ENCODE measurements around the gene GZMM. TPM values are rescaled to one million over a fixed set of nuclear protein-coding genes. Genes with fewer than 3 reads are reported as not detected.

GZMM gene
- total RNA-seq, 1 donor from 2014 or later: not detected

DNA sequence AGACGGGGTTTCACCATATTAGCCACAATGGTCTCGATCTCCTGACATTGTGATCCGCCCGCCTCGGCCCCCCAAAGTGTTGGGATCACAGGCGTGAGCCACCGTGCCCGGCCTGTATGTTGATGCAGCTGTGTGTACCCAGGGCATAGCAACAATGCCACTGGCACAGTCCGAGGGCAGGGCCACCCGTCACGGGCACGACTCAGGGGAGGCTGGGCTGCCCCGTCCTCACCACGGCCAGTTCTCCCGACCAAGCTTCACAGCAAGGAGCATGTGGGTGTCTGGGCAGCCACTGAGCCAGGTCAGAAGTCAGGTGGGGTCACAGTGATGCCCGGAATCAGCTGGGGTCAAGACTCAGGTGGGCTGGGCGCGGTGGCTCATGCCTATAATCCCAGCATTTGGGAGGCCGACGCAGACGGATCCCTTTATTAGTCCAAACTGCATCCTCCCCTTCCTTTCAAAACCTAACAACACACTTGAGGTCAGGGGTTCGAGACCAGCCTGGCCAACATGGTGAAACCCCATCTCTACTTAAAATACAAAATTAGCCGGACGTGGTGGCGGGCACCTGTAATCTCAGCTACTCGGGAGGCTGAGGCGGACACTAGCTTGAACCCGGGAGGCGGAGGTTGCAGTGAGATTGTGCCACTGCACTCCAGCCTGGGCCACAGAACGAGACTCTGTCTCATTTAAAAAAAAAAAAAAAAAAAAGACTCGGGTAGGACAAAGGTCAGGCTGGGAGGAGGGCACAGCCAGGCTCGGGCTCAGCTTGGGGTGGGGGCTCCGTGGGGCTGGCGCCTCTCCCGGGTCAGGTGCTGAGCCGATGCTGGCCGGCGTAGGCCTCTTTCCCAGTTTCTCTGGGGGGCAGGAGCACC lies 13.5 kb upstream of the GZMM start:
- no peaks in the 10 kb centered on the region for H3K36me3 ChIP-seq
- H4K20me1 ChIP-seq (ENCODE audit: low read depth): peaks cover 32% of the 10 kb centered on the region
- peaks cover 39% of the 10 kb centered on the region for H3K4me1 Mint-ChIP-seq
- no peak overlapping the region for H3K27ac Mint-ChIP-seq
- no peak for DNase-seq (ENCODE audit: low spot score)
- peaks cover 28% of the 10 kb centered on the region for H3F3A ChIP-seq (ENCODE audit: low read depth)
- no peaks in the 10 kb centered on the region for H3K9me3 ChIP-seq (ENCODE audit: low read depth)
- H3K9me3 Mint-ChIP-seq: peaks cover 3% of the 10 kb centered on the region
- H3K9ac ChIP-seq: no peak overlapping the region
- H3K27me3 ChIP-seq: peaks cover 8% of the 10 kb centered on the region
- peaks cover 33% of the 10 kb centered on the region for H3K79me2 ChIP-seq (ENCODE audit: low read depth)
- H3K4me1 ChIP-seq: peaks cover 14% of the 10 kb centered on the region
- H3K4me3 ChIP-seq: peak overlapping the region; percentile 99
- TF ChIP-seq, protein P1, sequence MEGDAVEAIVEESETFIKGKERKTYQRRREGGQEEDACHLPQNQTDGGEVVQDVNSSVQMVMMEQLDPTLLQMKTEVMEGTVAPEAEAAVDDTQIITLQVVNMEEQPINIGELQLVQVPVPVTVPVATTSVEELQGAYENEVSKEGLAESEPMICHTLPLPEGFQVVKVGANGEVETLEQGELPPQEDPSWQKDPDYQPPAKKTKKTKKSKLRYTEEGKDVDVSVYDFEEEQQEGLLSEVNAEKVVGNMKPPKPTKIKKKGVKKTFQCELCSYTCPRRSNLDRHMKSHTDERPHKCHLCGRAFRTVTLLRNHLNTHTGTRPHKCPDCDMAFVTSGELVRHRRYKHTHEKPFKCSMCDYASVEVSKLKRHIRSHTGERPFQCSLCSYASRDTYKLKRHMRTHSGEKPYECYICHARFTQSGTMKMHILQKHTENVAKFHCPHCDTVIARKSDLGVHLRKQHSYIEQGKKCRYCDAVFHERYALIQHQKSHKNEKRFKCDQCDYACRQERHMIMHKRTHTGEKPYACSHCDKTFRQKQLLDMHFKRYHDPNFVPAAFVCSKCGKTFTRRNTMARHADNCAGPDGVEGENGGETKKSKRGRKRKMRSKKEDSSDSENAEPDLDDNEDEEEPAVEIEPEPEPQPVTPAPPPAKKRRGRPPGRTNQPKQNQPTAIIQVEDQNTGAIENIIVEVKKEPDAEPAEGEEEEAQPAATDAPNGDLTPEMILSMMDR (IDR thresholded peaks at IDR 0.05): no peak
- TF ChIP-seq EZH2 (IDR thresholded peaks at IDR 0.05) (no peak), EZH2phosphoT487 (IDR thresholded peaks at IDR 0.05) (no peak)
- peak overlapping the region; percentile 77 for H3K4me2 ChIP-seq
- H3K36me3 Mint-ChIP-seq: peaks cover 3% of the 10 kb centered on the region
- H3K27ac ChIP-seq: peak overlapping the region; percentile 88
- peak overlapping the region; percentile 88 for H3K4me3 Mint-ChIP-seq
- H3K27me3 Mint-ChIP-seq (ENCODE audit: insufficient read depth, low read depth): peaks cover 4% of the 10 kb centered on the region
- H2AFZ ChIP-seq (replicated peaks): peak overlapping the region; percentile 99

GRCh38 chr19:531009-531752 lies 12.7 kb upstream of the GZMM start:
- H3K27me3 Mint-ChIP-seq (ENCODE audit: insufficient read depth, low read depth): peaks cover 4% of the 10 kb centered on the region
- H3K4me3 Mint-ChIP-seq: peak overlapping the region; percentile 88
- H3K27ac Mint-ChIP-seq: no peak overlapping the region

DNA sequence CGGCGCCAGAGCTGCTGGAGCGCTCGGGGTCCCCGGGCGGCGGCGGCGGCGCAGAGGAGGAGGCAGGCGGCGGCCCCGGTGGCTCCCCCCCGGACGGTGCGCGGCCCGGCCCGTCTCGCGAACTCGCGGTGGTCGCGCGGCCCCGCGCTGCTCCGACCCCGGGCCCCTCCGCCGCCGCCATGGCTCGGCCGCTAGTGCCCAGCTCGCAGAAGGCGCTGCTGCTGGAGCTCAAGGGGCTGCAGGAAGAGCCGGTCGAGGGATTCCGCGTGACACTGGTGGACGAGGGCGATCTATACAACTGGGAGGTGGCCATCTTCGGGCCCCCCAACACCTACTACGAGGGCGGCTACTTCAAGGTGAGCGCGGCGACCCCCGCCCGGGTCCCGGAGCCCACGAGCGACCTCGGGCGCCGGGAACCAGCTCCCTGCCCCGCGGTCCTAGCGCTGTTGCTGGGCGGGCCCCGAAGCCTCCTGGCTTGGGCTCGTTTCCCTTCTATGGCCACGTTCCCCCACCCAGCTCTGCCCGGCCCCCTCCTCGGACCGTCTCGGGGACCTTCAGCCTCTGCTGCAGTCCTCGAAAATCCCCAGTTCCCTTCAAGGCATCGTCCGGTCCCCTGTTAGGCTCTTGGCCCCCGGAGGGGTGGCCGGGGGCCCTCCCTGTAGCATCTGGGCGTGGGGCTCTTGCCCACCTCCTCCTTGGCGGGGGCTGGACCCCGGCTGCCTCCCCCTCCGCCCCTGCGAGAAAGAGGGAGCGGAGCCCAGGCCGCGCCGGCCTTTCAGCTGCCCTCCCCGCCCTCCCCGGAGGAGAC lies 11.9 kb upstream of the GZMM start, which contains the start of gene CDC34:
Gene CDC34, plus strand, starts transcription at position 8 of the 808 bp plus-strand sequence. Its CDS starts 172 bp downstream, at position 180.
- peak within 1 kb of the TSS; percentile 99 for H2AFZ ChIP-seq (replicated peaks)

More at GRCh38 chr19:531009-531752, 12.7 kb upstream of the GZMM start:
- H2AFZ ChIP-seq (replicated peaks): peak overlapping the region; percentile 99
- peak overlapping the region; percentile 99 for H3K4me3 ChIP-seq
- peaks cover 2% of the 10 kb centered on the region for H3K27me3 ChIP-seq
- peaks cover 28% of the 10 kb centered on the region for H3F3A ChIP-seq (ENCODE audit: low read depth)
- Mint-ChIP-seq H3K9me3 (peaks cover 3% of the 10 kb centered on the region), H3K4me1 (peaks cover 32% of the 10 kb centered on the region), H3K36me3 (peaks cover 3% of the 10 kb centered on the region)
- H3K9me3 ChIP-seq (ENCODE audit: low read depth): no peaks in the 10 kb centered on the region
- H3K79me2 ChIP-seq (ENCODE audit: low read depth): peaks cover 35% of the 10 kb centered on the region
- H3K36me3 ChIP-seq: no peaks in the 10 kb centered on the region
- H3K9ac ChIP-seq: no peak overlapping the region
- TF ChIP-seq EZH2phosphoT487 (IDR thresholded peaks at IDR 0.05): no peak
- TF ChIP-seq, protein P1 (IDR thresholded peaks at IDR 0.05): peak; percentile 18
- DNase-seq (ENCODE audit: low spot score): peak; percentile 97
- H3K4me1 ChIP-seq: peaks cover 13% of the 10 kb centered on the region
- H4K20me1 ChIP-seq (ENCODE audit: low read depth): peaks cover 38% of the 10 kb centered on the region
- H3K4me2 ChIP-seq: peak overlapping the region; percentile 77
- H3K27ac ChIP-seq: peak overlapping the region; percentile 88

More for the DNA sequence above, 11.9 kb upstream of the GZMM start, which contains the start of gene CDC34:
- DNase-seq (ENCODE audit: low spot score): peak; percentile 49
- Histone ChIP-seq H3F3A (ENCODE audit: low read depth) (peaks cover 28% of the 10 kb centered on the region), H3K4me2 (peak within 1 kb of the TSS; percentile 93), H3K27me3 (no peaks in the 10 kb centered on the region), H3K36me3 (no peaks in the 10 kb centered on the region), H3K79me2 (ENCODE audit: low read depth) (peaks cover 35% of the 10 kb centered on the region), H3K9ac (peak within 1 kb of the TSS; percentile 93), H3K27ac (peak within 1 kb of the TSS; percentile 88), H3K9me3 (ENCODE audit: low read depth) (no peaks in the 10 kb centered on the region), H4K20me1 (ENCODE audit: low read depth) (peaks cover 45% of the 10 kb centered on the region), H3K4me3 (peak within 1 kb of the TSS; percentile 99), H3K4me1 (peaks cover 13% of the 10 kb centered on the region)
- TF ChIP-seq EZH2 (IDR thresholded peaks at IDR 0.05): no peak
- TF ChIP-seq, protein P1 (IDR thresholded peaks at IDR 0.05): no peak
- TF ChIP-seq EZH2phosphoT487 (IDR thresholded peaks at IDR 0.05): no peak
- Mint-ChIP-seq H3K4me3 (peak within 1 kb of the TSS; percentile 93), H3K9me3 (peaks cover 3% of the 10 kb centered on the region), H3K4me1 (peaks cover 26% of the 10 kb centered on the region), H3K27me3 (ENCODE audit: insufficient read depth, low read depth) (peaks cover 4% of the 10 kb centered on the region), H3K27ac (no peak within 1 kb of the TSS), H3K36me3 (peaks cover 3% of the 10 kb centered on the region)

Data from neural progenitor cell (in vitro differentiated cells).